PC-3 (cell line): Measurements from ENCODE around the gene ZNF483. TPM values are rescaled to one million over a fixed set of nuclear protein-coding genes. Genes with fewer than 3 reads are reported as not detected.

ENCODE experiments used
- ATAC-seq: fragments of 200-7000 bp; cut with Tn5 transposase; 2 replicates; pipeline ENCODE4 v1.9.1; 2020; ENCODE audit warnings: mild to moderate bottlenecking, moderate library complexity
- BruUV-seq: library from RNA; stranded (reverse); fragments of 400-500 nt; replicated peaks from 2 replicates; lab custom pipeline; 2021; lab: Mats Ljungman, UMichigan
- CTCF ChIA-PET: fragments of 300-600 bp; sonication (Branson Sonifier 250); formaldehyde crosslinking; loops from one replicate; lab custom pipeline; 2022; ENCODE audit warnings: antibody characterized with exemption; lab: Charles Lee
- POLR2A ChIA-PET: fragments of 300-600 bp; sonication (Branson Sonifier 250); formaldehyde crosslinking; loops from one replicate; lab custom pipeline; 2022; ENCODE audit warnings: antibody characterized with exemption; ENCODE audit not compliant: unreplicated experiment; lab: Charles Lee
- DNase-seq: peaks from one replicate; pipeline ENCODE4 v3.0.0-alpha.2; 2015
- H2AFZ ChIP-seq: fragments of 300-600 bp; sonication (generic); 2 replicates; pipeline ENCODE4 v1.6.0; 2016; ENCODE audit warnings: antibody characterized with exemption, low read length
- H3F3A ChIP-seq: fragments of 300-600 bp; sonication (generic); one replicate; pipeline ENCODE4 v1.6.0; 2017; ENCODE audit warnings: antibody characterized with exemption, low read length, control low read depth, mild to moderate bottlenecking; ENCODE audit not compliant: unreplicated experiment
- H3K27ac ChIP-seq: fragments of 300-600 bp; sonication (generic); 2 replicates; pipeline ENCODE4 v1.5.1; 2016; ENCODE audit warnings: mild to moderate bottlenecking, low read length
- H3K27me3 ChIP-seq: fragments of 300-600 bp; sonication (generic); 2 replicates; pipeline ENCODE4 v1.6.1; 2016; ENCODE audit warnings: low read length, mixed read lengths
- H3K36me3 ChIP-seq: fragments of 300-600 bp; sonication (generic); 2 replicates; pipeline ENCODE4 v1.6.1; 2016; ENCODE audit warnings: low read depth, mixed run types, low read length, mixed read lengths
- H3K4me1 ChIP-seq: fragments of 300-600 bp; sonication (generic); 2 replicates; pipeline ENCODE4 v1.5.1; 2016; ENCODE audit warnings: low read length; ENCODE audit not compliant: insufficient read depth
- H3K4me2 ChIP-seq: fragments of 300-600 bp; sonication (generic); 2 replicates; pipeline ENCODE4 v1.6.0; 2016; ENCODE audit warnings: low read length
- H3K4me3 ChIP-seq: fragments of 300-600 bp; sonication (generic); 2 replicates; pipeline ENCODE4 v1.5.1; 2016; ENCODE audit warnings: mild to moderate bottlenecking, low read length, mixed read lengths
- H3K79me2 ChIP-seq: fragments of 300-600 bp; sonication (generic); 2 replicates; pipeline ENCODE4 v1.6.1; 2017; ENCODE audit warnings: low read length, mixed read lengths
- H3K9ac ChIP-seq: fragments of 300-600 bp; sonication (generic); 2 replicates; pipeline ENCODE4 v1.6.0; 2016; ENCODE audit warnings: mild to moderate bottlenecking, low read length
- H3K9me2 ChIP-seq: fragments of 300-600 bp; sonication (generic); replicated peaks from 2 replicates; pipeline ENCODE4 v1.6.1; 2016; ENCODE audit warnings: mixed run types, low read length, mixed read lengths
- H3K9me3 ChIP-seq: fragments of 300-600 bp; sonication (generic); 2 replicates; pipeline ENCODE4 v1.6.1; 2016; ENCODE audit warnings: low read length, mixed read lengths
- H4K20me1 ChIP-seq: fragments of 300-600 bp; sonication (generic); 2 replicates; pipeline ENCODE4 v1.6.1; 2016; ENCODE audit warnings: low read length, mixed read lengths
- CTCF ChIP-seq: fragments of 300-600 bp; sonication (generic); conservative IDR thresholded peaks from 2 replicates; pipeline ENCODE4 v1.5.1; 2017; ENCODE audit warnings: antibody characterized with exemption, low read depth, mild to moderate bottlenecking, low read length
- EZH2 ChIP-seq: fragments of 300-600 bp; sonication (generic); IDR thresholded peaks from one replicate; pipeline ENCODE4 v1.6.1; 2017; ENCODE audit warnings: antibody characterized with exemption, mild to moderate bottlenecking, low read length; ENCODE audit not compliant: unreplicated experiment
- EZH2phosphoT487 ChIP-seq: fragments of 300-600 bp; sonication (generic); IDR thresholded peaks from 2 replicates; pipeline ENCODE4 v1.6.1; 2018; ENCODE audit warnings: mild to moderate bottlenecking, antibody characterized with exemption, low read length, borderline replicate concordance
- intact Hi-C: fragments of 100-400 bp; cut with micrococcal nuclease; formaldehyde crosslinking; loops from 2 replicates; pipeline ENCODE4 v1.9.0; 2023
- total RNA-seq: library from RNA; depleted of rRNA; stranded (reverse); fragments of >200 nt; gene quantifications from 2 replicates; pipeline ENCODE4 v1.2.3, GENCODE V29; 2014

Gene ZNF483
- total RNA-seq, 1 experiment from 2014 or later: 3.9 TPM

GRCh38 chr9:111588846-111589245 is 63.9 kb downstream of the ZNF483 start:
- BruUV-seq: no TSS peak
- H3K36me3 ChIP-seq: peaks cover 13% of the 10 kb centered on the region; the same call in 1 of the 2 replicates
- CTCF ChIA-PET: no interaction called here
- H3K79me2 ChIP-seq: no peaks in the 10 kb centered on the region
- H3K27me3 ChIP-seq: no peaks in the 10 kb centered on the region
- POLR2A ChIA-PET: no interaction called here
- H3K27ac ChIP-seq: no peak overlapping the region
- intact Hi-C loops: no loop called here
- no peak overlapping the region for H3K4me2 ChIP-seq
- no peaks in the 10 kb centered on the region for H4K20me1 ChIP-seq
- no peak overlapping the region for H3K9ac ChIP-seq
- DNase-seq: no peak
- H3K9me2 ChIP-seq: no peaks in the 10 kb centered on the region
- no peak for ATAC-seq
- no peaks in the 10 kb centered on the region for H3F3A ChIP-seq
- no peak overlapping the region for H2AFZ ChIP-seq
- H3K4me3 ChIP-seq: no peak overlapping the region
- no peaks in the 10 kb centered on the region for H3K4me1 ChIP-seq
- H3K9me3 ChIP-seq: no peaks in the 10 kb centered on the region
- TF ChIP-seq EZH2phosphoT487: no peak
- TF ChIP-seq CTCF: no peak

- H3K4me3 ChIP-seq: peak overlapping the region; percentile 80
- DNase-seq (peak; percentile 61), ATAC-seq (peak; percentile 31)
- POLR2A ChIA-PET: no interaction called here
- intact Hi-C loops: loop anchor here (1.0 kb wide), 1 partner anchor 24 kb away; no protein-coding TSS in a partner anchor
- peak overlapping the region; percentile 43; the same call in 1 of the 2 replicates for H3K27ac ChIP-seq
- TF ChIP-seq EZH2: no peak
- TF ChIP-seq EZH2phosphoT487: no peak
- TF ChIP-seq CTCF: peak; percentile 73
- H3K79me2 ChIP-seq: peaks cover 24% of the 10 kb centered on the region
- peak overlapping the region; percentile 92 for H3K4me2 ChIP-seq
- no peaks in the 10 kb centered on the region for H4K20me1 ChIP-seq
- peak overlapping the region; percentile 76 for H3K9ac ChIP-seq
- no peaks in the 10 kb centered on the region for H3K9me2 ChIP-seq
- CTCF ChIA-PET: interaction anchor here (0.5 to 2.2 kb wide), 5 partner anchors 12 to 436 kb away, joined by 3 to 18 read pairs (median 9); no protein-coding TSS in a partner anchor
- H2AFZ ChIP-seq: peak overlapping the region; percentile 98
- BruUV-seq: no TSS peak
- peaks cover 14% of the 10 kb centered on the region for H3K36me3 ChIP-seq
- no peaks in the 10 kb centered on the region for H3F3A ChIP-seq
- H3K27me3 ChIP-seq: no peaks in the 10 kb centered on the region
- H3K4me1 ChIP-seq: peaks cover 16% of the 10 kb centered on the region
- H3K9me3 ChIP-seq: no peaks in the 10 kb centered on the region
These were observed 73.1 kb downstream of the ZNF483 start for GRCh38 chr9:111597852-111598732.

- intact Hi-C loops: loop anchor here (1.0 kb wide), 2 partner anchors 24 to 93 kb away; no protein-coding TSS in a partner anchor
- ChIA-PET CTCF (interaction anchor here (0.5 to 2.2 kb wide), 6 partner anchors 12 to 220 kb away, joined by 3 to 18 read pairs (median 8); no protein-coding TSS in a partner anchor), POLR2A (no interaction called here)
- H4K20me1 ChIP-seq: no peaks in the 10 kb centered on the region
- peaks cover 24% of the 10 kb centered on the region for H3K79me2 ChIP-seq
- H3K36me3 ChIP-seq: peaks cover 12% of the 10 kb centered on the region
- H3K9me2 ChIP-seq: no peaks in the 10 kb centered on the region
- H3K9ac ChIP-seq: peak overlapping the region; percentile 76
- peak overlapping the region; percentile 92 for H3K4me2 ChIP-seq
- peak overlapping the region; percentile 43 for H3K27ac ChIP-seq
- DNase-seq (peak; percentile 31), ATAC-seq (peak; percentile 31)
- peak overlapping the region; percentile 98 for H2AFZ ChIP-seq
- TF ChIP-seq EZH2phosphoT487 (no peak), CTCF (no peak), EZH2 (no peak)
- peak overlapping the region; percentile 80 for H3K4me3 ChIP-seq
- BruUV-seq: TSS peak; percentile 45
- H3K4me1 ChIP-seq: peaks cover 16% of the 10 kb centered on the region
- no peaks in the 10 kb centered on the region for H3K9me3 ChIP-seq
- H3K27me3 ChIP-seq: no peaks in the 10 kb centered on the region
- no peaks in the 10 kb centered on the region for H3F3A ChIP-seq
These were observed 73.7 kb downstream of the ZNF483 start for GRCh38 chr9:111598733-111599091.
